ENCODE data around the gene NR4A3. TPM values are rescaled to one million over a fixed set of nuclear protein-coding genes. Genes with fewer than 3 reads are reported as not detected.

NR4A3 gene
- total and polyA plus RNA-seq, 2 experiments from 2014 or later = 2.4 to 2.9 TPM

DNA sequence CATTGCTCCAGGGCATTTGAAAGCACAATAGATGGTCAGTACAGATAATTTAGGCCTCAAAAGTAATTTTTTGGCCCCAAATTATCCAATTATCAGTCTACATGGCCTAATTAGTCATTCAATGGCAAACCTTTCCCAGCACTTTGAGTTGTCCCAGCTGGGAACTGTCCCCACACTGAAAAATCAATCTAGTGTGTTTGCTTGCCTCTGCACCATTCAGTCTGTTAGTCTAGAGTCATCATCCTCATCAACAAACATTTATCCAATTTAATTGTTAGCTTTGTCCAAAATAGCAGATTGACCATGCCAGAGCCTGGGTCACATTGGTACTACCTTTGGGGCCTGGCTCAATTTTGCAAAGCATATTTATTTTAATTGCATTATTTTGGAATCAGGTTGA is 13.9 kb downstream of the NR4A3 start:
- Histone ChIP-seq H3K27ac (no peak overlapping the region), H3K27me3 (peaks cover 41% of the 10 kb centered on the region), H4K20me1 (ENCODE audit: insufficient read depth, poor library complexity, severe bottlenecking) (no peaks in the 10 kb centered on the region), H3K9me3 (ENCODE audit: low read depth) (no peaks in the 10 kb centered on the region), H2AFZ (no peak overlapping the region), H3K9me2 (replicated peaks; ENCODE audit: insufficient read depth) (no peaks in the 10 kb centered on the region), H3K4me2 (no peak overlapping the region), H3K79me2 (no peaks in the 10 kb centered on the region), H3K4me3 (no peak overlapping the region), H3K36me3 (replicated peaks; ENCODE audit: insufficient read depth, low read depth) (no peaks in the 10 kb centered on the region), H3K4me1 (ENCODE audit: insufficient read depth) (no peaks in the 10 kb centered on the region)
- no peak for TF ChIP-seq EZH2 (IDR thresholded peaks at IDR 0.05; ENCODE audit: borderline replicate concordance)
- TF ChIP-seq, protein P1, sequence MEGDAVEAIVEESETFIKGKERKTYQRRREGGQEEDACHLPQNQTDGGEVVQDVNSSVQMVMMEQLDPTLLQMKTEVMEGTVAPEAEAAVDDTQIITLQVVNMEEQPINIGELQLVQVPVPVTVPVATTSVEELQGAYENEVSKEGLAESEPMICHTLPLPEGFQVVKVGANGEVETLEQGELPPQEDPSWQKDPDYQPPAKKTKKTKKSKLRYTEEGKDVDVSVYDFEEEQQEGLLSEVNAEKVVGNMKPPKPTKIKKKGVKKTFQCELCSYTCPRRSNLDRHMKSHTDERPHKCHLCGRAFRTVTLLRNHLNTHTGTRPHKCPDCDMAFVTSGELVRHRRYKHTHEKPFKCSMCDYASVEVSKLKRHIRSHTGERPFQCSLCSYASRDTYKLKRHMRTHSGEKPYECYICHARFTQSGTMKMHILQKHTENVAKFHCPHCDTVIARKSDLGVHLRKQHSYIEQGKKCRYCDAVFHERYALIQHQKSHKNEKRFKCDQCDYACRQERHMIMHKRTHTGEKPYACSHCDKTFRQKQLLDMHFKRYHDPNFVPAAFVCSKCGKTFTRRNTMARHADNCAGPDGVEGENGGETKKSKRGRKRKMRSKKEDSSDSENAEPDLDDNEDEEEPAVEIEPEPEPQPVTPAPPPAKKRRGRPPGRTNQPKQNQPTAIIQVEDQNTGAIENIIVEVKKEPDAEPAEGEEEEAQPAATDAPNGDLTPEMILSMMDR (IDR thresholded peaks at IDR 0.05; ENCODE audit: poor library complexity) = no peak
- no peak for TF ChIP-seq EZH2phosphoT487 (IDR thresholded peaks at IDR 0.05; ENCODE audit: low read depth, severe bottlenecking, unreplicated experiment)
- no peak for DNase-seq (ENCODE audit: low spot score)

DNA sequence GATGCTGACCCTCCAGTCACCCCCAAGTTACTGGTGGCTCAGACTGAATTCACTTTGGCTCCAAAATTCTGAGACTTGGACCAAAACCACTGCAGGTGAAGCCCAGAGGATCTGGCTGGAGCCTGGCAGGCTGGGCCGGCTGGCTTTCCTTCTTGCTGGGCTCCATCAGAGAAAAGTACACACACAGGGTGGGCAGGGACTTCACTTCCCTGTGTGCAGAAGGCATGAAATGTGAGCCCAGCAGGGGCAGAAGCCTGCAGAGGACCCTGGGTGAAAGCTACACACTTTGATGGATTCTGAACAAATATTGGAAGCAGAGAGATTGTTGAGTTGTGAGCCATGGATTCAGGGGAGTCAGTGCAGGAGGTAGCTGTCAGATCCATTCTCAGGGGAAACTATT is 18.4 kb downstream of the NR4A3 start:
- no peak for TF ChIP-seq EZH2phosphoT487 (IDR thresholded peaks at IDR 0.05; ENCODE audit: low read depth, severe bottlenecking, unreplicated experiment)
- no peak for TF ChIP-seq EZH2 (IDR thresholded peaks at IDR 0.05; ENCODE audit: borderline replicate concordance)
- TF ChIP-seq, protein P1 (IDR thresholded peaks at IDR 0.05; ENCODE audit: poor library complexity) = no peak
- no peaks in the 10 kb centered on the region for H3K9me2 ChIP-seq (replicated peaks; ENCODE audit: insufficient read depth)
- no peak overlapping the region for H3K27ac ChIP-seq
- H3K9me3 ChIP-seq (ENCODE audit: low read depth) = no peaks in the 10 kb centered on the region
- H3K4me3 ChIP-seq = no peak overlapping the region
- DNase-seq (ENCODE audit: low spot score) = no peak
- peaks cover 7% of the 10 kb centered on the region for H3K27me3 ChIP-seq
- H4K20me1 ChIP-seq (ENCODE audit: insufficient read depth, poor library complexity, severe bottlenecking) = no peaks in the 10 kb centered on the region
- WGBS (ENCODE audit: low lambda C conversion rate, missing lambda C conversion rate) = 43% methylated on average over 1 of the region's 1 CpG
- H3K4me1 ChIP-seq (ENCODE audit: insufficient read depth) = no peaks in the 10 kb centered on the region
- no peaks in the 10 kb centered on the region for H3K36me3 ChIP-seq (replicated peaks; ENCODE audit: insufficient read depth, low read depth)
- H3K79me2 ChIP-seq = no peaks in the 10 kb centered on the region
- no peak overlapping the region for H2AFZ ChIP-seq
- no peak overlapping the region for H3K4me2 ChIP-seq

DNA sequence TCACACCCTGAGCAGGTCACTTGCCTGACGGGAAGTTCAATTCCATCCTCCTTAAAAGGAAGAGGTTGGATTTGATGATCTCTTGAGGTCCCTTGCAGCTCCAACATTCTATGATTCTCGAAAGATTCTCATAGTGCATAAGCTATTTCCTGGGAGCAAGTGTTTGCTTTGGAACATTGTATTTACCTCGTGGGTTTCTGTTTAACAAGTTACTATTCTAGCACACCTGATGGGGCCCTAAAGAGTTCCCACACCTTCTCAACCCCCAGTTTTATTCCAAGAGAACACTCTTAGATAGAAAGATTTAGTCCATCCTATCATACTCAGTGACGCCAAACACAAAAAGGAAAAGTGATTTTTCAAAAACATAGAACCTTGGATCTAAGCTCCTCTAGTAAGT is 23.4 kb downstream of the NR4A3 start:
- Histone ChIP-seq H3K27ac (no peak overlapping the region), H3K4me1 (ENCODE audit: insufficient read depth) (no peaks in the 10 kb centered on the region), H4K20me1 (ENCODE audit: insufficient read depth, poor library complexity, severe bottlenecking) (no peaks in the 10 kb centered on the region), H3K9me2 (replicated peaks; ENCODE audit: insufficient read depth) (no peaks in the 10 kb centered on the region), H3K79me2 (no peaks in the 10 kb centered on the region), H3K36me3 (replicated peaks; ENCODE audit: insufficient read depth, low read depth) (no peaks in the 10 kb centered on the region), H3K27me3 (no peaks in the 10 kb centered on the region), H2AFZ (no peak overlapping the region), H3K9me3 (ENCODE audit: low read depth) (no peaks in the 10 kb centered on the region), H3K4me2 (no peak overlapping the region), H3K4me3 (no peak overlapping the region)
- WGBS (ENCODE audit: low lambda C conversion rate, missing lambda C conversion rate) = 74% methylated on average over 4 of the region's 4 CpGs
- TF ChIP-seq, protein P1 (IDR thresholded peaks at IDR 0.05; ENCODE audit: poor library complexity) = no peak
- TF ChIP-seq EZH2phosphoT487 (IDR thresholded peaks at IDR 0.05; ENCODE audit: low read depth, severe bottlenecking, unreplicated experiment) (no peak), EZH2 (IDR thresholded peaks at IDR 0.05; ENCODE audit: borderline replicate concordance) (no peak)
- no peak for DNase-seq (ENCODE audit: low spot score)

DNA sequence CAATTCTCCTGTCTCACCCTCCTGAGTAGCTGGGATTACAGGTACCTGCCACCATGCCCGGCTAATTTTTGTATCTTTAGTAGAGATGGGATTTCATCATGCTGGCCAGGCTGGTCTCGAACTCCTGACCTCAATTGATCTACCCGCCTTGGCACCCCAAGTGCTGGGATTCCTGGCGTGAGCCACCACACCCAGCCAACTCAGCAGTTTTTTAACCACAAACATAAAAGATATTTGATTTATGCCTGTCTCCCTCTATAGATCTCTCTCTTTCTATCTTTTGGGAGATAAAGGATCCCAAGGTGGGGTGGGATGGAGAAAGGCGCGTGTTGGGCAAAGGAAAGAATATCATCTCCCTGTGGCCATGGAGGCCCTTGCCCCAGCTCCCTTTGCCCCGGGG is 26.8 kb downstream of the NR4A3 start:
- Histone ChIP-seq H3K9me2 (replicated peaks; ENCODE audit: insufficient read depth) (no peaks in the 10 kb centered on the region), H3K36me3 (replicated peaks; ENCODE audit: insufficient read depth, low read depth) (no peaks in the 10 kb centered on the region), H3K27me3 (no peaks in the 10 kb centered on the region), H3K4me3 (no peak overlapping the region), H3K4me1 (ENCODE audit: insufficient read depth) (no peaks in the 10 kb centered on the region), H3K27ac (no peak overlapping the region), H4K20me1 (ENCODE audit: insufficient read depth, poor library complexity, severe bottlenecking) (no peaks in the 10 kb centered on the region), H3K4me2 (no peak overlapping the region), H2AFZ (no peak overlapping the region), H3K9me3 (ENCODE audit: low read depth) (no peaks in the 10 kb centered on the region), H3K79me2 (no peaks in the 10 kb centered on the region)
- WGBS (ENCODE audit: low lambda C conversion rate, missing lambda C conversion rate) = 92% methylated on average over 7 of the region's 7 CpGs
- TF ChIP-seq, protein P1 (IDR thresholded peaks at IDR 0.05; ENCODE audit: poor library complexity) = no peak
- TF ChIP-seq EZH2 (IDR thresholded peaks at IDR 0.05; ENCODE audit: borderline replicate concordance) (no peak), EZH2phosphoT487 (IDR thresholded peaks at IDR 0.05; ENCODE audit: low read depth, severe bottlenecking, unreplicated experiment) (no peak)
- DNase-seq (ENCODE audit: low spot score) = no peak

All from hepatocyte (in vitro differentiated cells).